Neural cell (in vitro differentiated cells): ENCODE measurements around the gene DAG1. TPM values are rescaled to one million over a fixed set of nuclear protein-coding genes. Genes with fewer than 3 reads are reported as not detected.

ENCODE experiments used
- H2AFZ ChIP-seq: fragments of 200-600, 300-800 bp; sonication (generic), shearing (Covaris generic); 2 replicates; pipeline ENCODE4 v1.6.0; 2014; ENCODE audit warnings: low read depth, mild to moderate bottlenecking, antibody characterized with exemption, low read length, moderate library complexity
- H3F3A ChIP-seq: fragments of 200-600 bp; shearing (Covaris generic); 2 replicates; pipeline ENCODE4 v1.6.1; 2016; ENCODE audit warnings: mild to moderate bottlenecking, moderate library complexity, mixed read lengths, antibody characterized with exemption, low read length; ENCODE audit not compliant: insufficient read depth, poor library complexity, severe bottlenecking
- H3K27ac ChIP-seq: fragments of 200-600, 300-800 bp; sonication (generic), shearing (Covaris generic); 2 replicates; pipeline ENCODE4 v1.5.1; 2014; ENCODE audit warnings: mild to moderate bottlenecking, low read length, moderate library complexity
- H3K27me3 ChIP-seq: fragments of 300-800, 200-600 bp; sonication (generic), shearing (Covaris generic); 2 replicates; pipeline ENCODE4 v1.6.0; 2014; ENCODE audit warnings: mild to moderate bottlenecking, low read depth, low read length, moderate library complexity; ENCODE audit not compliant: insufficient read depth
- H3K36me3 ChIP-seq: fragments of 300-800, 200-600 bp; sonication (generic), shearing (Covaris generic); 2 replicates; pipeline ENCODE4 v1.5.1; 2014; ENCODE audit warnings: mild to moderate bottlenecking, antibody characterized with exemption, low read length, moderate library complexity; ENCODE audit not compliant: insufficient read depth
- H3K4me2 ChIP-seq: fragments of 300-800, 200-600 bp; sonication (generic), shearing (Covaris generic); 2 replicates; pipeline ENCODE4 v1.6.0; 2014; ENCODE audit warnings: mild to moderate bottlenecking, low read length
- H3K4me3 ChIP-seq: fragments of 300-800, 200-600 bp; sonication (generic), shearing (Covaris generic); 2 replicates; pipeline ENCODE4 v1.5.1; 2014; ENCODE audit warnings: mild to moderate bottlenecking, low read length, moderate library complexity
- H3K79me2 ChIP-seq: fragments of 200-600 bp; shearing (Covaris generic); replicated peaks from 2 replicates; pipeline ENCODE4 v1.6.0; 2014; ENCODE audit warnings: mild to moderate bottlenecking, low read length, moderate library complexity; ENCODE audit not compliant: insufficient read depth
- H3K9ac ChIP-seq: fragments of 300-800, 200-600 bp; sonication (generic), shearing (Covaris generic); 2 replicates; pipeline ENCODE4 v1.6.1; 2016; ENCODE audit warnings: mild to moderate bottlenecking, low read length, mixed read lengths
- H3K9me2 ChIP-seq: fragments of 200-600 bp; shearing (Covaris generic); 2 replicates; pipeline ENCODE4 v1.6.1; 2016; ENCODE audit warnings: mild to moderate bottlenecking, low read length, mixed read lengths; ENCODE audit not compliant: insufficient read depth
- H3K9me3 ChIP-seq: fragments of 200-600, 300-800 bp; sonication (generic), shearing (Covaris generic); 2 replicates; pipeline ENCODE4 v1.6.1; 2016; ENCODE audit warnings: mild to moderate bottlenecking, mixed run types, low read length, moderate library complexity, mixed read lengths
- H4K20me1 ChIP-seq: fragments of 200-600 bp; shearing (Covaris generic); 2 replicates; pipeline ENCODE4 v1.6.1; 2016; ENCODE audit warnings: mild to moderate bottlenecking, mixed run types; ENCODE audit not compliant: insufficient read depth
- EP300 ChIP-seq: fragments of 450-650 bp; conservative IDR thresholded peaks from 2 replicates; pipeline ENCODE4 v1.6.1; 2014; ENCODE audit warnings: antibody characterized with exemption, mild to moderate bottlenecking, moderate library complexity; ENCODE audit not compliant: poor library complexity, severe bottlenecking
- EZH2 ChIP-seq: fragments of 200-600, 300-800 bp; shearing (Covaris generic), sonication (generic); IDR thresholded peaks from 2 replicates; pipeline ENCODE4 v1.6.1; 2014; ENCODE audit warnings: antibody characterized with exemption, low read length, borderline replicate concordance, mild to moderate bottlenecking; ENCODE audit not compliant: insufficient read depth, poor library complexity, severe bottlenecking
- MXI1 ChIP-seq: fragments of 450-650 bp; conservative IDR thresholded peaks from 2 replicates; pipeline ENCODE4 v1.6.1; 2014; ENCODE audit warnings: antibody characterized with exemption, mild to moderate bottlenecking; ENCODE audit not compliant: poor library complexity, severe bottlenecking
- POLR2AphosphoS5 ChIP-seq: IDR thresholded peaks from 2 replicates; pipeline ENCODE4 v1.6.1; 2012
- RAD21 ChIP-seq: fragments of 450-650 bp; conservative IDR thresholded peaks from 2 replicates; pipeline ENCODE4 v1.6.1; 2014; ENCODE audit warnings: antibody characterized with exemption, mild to moderate bottlenecking, moderate library complexity
- SMC3 ChIP-seq: fragments of 450-650 bp; conservative IDR thresholded peaks from 2 replicates; pipeline ENCODE4 v1.6.1; 2014; ENCODE audit warnings: antibody characterized with exemption, mild to moderate bottlenecking, moderate library complexity; ENCODE audit not compliant: poor library complexity
- TAF1 ChIP-seq: IDR thresholded peaks from 2 replicates; pipeline ENCODE4 v1.6.1; 2012; ENCODE audit warnings: low read depth
- polyA plus RNA-seq: library from polyadenylated mRNA; depleted of rRNA; stranded (reverse); fragments of >200 nt; gene quantifications from 2 replicates; pipeline ENCODE4 v1.2.3, GENCODE V29; 2014
- TF ChIP-seq, protein P1 (sequence below): IDR thresholded peaks from 2 replicates; pipeline ENCODE4 v1.6.1; 2012; ENCODE audit warnings: borderline replicate concordance
- TF ChIP-seq, protein P2 (sequence below): fragments of 450-650 bp; IDR thresholded peaks from 2 replicates; pipeline ENCODE4 v1.5.1; 2014; ENCODE audit warnings: antibody characterized with exemption, mild to moderate bottlenecking, moderate library complexity; ENCODE audit not compliant: poor library complexity, severe bottlenecking

The DAG1 gene
- polyA plus RNA-seq, 1 donor from 2014 or later = 14.3 TPM

DNA sequence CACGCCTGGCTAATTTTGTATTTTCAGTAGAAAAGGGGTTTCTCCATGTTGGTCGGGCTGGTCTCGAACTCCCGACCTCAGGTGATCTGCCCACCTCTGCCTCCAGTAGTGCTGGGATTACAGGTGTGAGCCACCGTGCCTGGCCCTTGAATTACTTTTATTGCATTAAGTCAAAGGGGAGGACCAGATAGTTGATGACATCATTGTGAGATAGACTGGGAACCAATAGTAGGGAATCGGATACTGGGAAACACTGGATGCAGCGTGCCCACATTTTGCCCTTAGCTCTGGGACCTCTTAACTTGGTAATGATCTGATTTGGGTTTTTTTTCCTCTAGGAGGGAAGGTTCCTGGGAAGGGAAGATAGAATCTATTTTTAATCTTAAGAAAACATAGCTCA, 19.2 kb downstream of the DAG1 start:
- H3K4me3 ChIP-seq = no peak overlapping the region
- H3K9me2 ChIP-seq = no peaks in the 10 kb centered on the region
- H3K27me3 ChIP-seq = no peaks in the 10 kb centered on the region
- TF ChIP-seq POLR2AphosphoS5 (no peak), EZH2 (no peak), MXI1 (no peak), EP300 (no peak), TAF1 (no peak), SMC3 (no peak)
- no peak overlapping the region for H3K27ac ChIP-seq
- peaks cover 12% of the 10 kb centered on the region for H3K79me2 ChIP-seq
- H3K9ac ChIP-seq = no peak overlapping the region
- H4K20me1 ChIP-seq = no peaks in the 10 kb centered on the region
- no peak overlapping the region for H3K4me2 ChIP-seq
- no peak overlapping the region for H2AFZ ChIP-seq
- no peaks in the 10 kb centered on the region for H3F3A ChIP-seq
- no peaks in the 10 kb centered on the region for H3K9me3 ChIP-seq
- H3K36me3 ChIP-seq = no peaks in the 10 kb centered on the region

DNA sequence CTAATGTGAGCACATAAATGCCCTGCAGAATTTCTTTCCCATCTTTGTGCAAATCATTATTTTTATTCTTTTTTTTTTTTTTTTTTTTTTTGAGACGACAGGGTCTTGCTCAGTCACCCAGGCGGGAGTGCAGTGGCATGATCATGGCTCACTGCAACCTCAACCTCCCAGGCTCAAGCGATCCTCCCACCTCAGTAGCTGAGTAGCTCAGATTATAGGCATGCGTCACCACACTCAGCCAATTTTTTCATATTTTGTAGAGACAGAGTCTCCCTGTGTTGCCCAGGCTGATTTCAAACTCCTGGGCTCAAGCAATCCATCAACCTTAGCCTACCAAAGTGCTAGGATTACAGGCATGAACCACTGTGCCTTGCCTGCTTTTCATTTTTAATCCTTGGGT, 22.9 kb downstream of the DAG1 start:
- Histone ChIP-seq H3K9me2 (no peaks in the 10 kb centered on the region), H2AFZ (no peak overlapping the region), H3K27ac (no peak overlapping the region), H3K9me3 (no peaks in the 10 kb centered on the region), H3K79me2 (no peaks in the 10 kb centered on the region), H3K9ac (no peak overlapping the region), H3K27me3 (no peaks in the 10 kb centered on the region), H3K4me3 (no peak overlapping the region), H4K20me1 (no peaks in the 10 kb centered on the region), H3K36me3 (no peaks in the 10 kb centered on the region), H3K4me2 (no peak overlapping the region), H3F3A (no peaks in the 10 kb centered on the region)
- TF ChIP-seq EZH2 (no peak), TAF1 (no peak), POLR2AphosphoS5 (no peak), MXI1 (no peak), EP300 (no peak), RAD21 (no peak), SMC3 (no peak)
- TF ChIP-seq, protein P1, sequence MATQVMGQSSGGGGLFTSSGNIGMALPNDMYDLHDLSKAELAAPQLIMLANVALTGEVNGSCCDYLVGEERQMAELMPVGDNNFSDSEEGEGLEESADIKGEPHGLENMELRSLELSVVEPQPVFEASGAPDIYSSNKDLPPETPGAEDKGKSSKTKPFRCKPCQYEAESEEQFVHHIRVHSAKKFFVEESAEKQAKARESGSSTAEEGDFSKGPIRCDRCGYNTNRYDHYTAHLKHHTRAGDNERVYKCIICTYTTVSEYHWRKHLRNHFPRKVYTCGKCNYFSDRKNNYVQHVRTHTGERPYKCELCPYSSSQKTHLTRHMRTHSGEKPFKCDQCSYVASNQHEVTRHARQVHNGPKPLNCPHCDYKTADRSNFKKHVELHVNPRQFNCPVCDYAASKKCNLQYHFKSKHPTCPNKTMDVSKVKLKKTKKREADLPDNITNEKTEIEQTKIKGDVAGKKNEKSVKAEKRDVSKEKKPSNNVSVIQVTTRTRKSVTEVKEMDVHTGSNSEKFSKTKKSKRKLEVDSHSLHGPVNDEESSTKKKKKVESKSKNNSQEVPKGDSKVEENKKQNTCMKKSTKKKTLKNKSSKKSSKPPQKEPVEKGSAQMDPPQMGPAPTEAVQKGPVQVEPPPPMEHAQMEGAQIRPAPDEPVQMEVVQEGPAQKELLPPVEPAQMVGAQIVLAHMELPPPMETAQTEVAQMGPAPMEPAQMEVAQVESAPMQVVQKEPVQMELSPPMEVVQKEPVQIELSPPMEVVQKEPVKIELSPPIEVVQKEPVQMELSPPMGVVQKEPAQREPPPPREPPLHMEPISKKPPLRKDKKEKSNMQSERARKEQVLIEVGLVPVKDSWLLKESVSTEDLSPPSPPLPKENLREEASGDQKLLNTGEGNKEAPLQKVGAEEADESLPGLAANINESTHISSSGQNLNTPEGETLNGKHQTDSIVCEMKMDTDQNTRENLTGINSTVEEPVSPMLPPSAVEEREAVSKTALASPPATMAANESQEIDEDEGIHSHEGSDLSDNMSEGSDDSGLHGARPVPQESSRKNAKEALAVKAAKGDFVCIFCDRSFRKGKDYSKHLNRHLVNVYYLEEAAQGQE = no peak
- TF ChIP-seq, protein P2, sequence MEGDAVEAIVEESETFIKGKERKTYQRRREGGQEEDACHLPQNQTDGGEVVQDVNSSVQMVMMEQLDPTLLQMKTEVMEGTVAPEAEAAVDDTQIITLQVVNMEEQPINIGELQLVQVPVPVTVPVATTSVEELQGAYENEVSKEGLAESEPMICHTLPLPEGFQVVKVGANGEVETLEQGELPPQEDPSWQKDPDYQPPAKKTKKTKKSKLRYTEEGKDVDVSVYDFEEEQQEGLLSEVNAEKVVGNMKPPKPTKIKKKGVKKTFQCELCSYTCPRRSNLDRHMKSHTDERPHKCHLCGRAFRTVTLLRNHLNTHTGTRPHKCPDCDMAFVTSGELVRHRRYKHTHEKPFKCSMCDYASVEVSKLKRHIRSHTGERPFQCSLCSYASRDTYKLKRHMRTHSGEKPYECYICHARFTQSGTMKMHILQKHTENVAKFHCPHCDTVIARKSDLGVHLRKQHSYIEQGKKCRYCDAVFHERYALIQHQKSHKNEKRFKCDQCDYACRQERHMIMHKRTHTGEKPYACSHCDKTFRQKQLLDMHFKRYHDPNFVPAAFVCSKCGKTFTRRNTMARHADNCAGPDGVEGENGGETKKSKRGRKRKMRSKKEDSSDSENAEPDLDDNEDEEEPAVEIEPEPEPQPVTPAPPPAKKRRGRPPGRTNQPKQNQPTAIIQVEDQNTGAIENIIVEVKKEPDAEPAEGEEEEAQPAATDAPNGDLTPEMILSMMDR = no peak
